NCI-H1092 (cell line): ENCODE measurements around the gene HABP4.

Experiments
- DNase-seq: peaks from one replicate; lab custom pipeline; 2025; lab: John Stamatoyannopoulos, UW

The HABP4 gene, protein sequence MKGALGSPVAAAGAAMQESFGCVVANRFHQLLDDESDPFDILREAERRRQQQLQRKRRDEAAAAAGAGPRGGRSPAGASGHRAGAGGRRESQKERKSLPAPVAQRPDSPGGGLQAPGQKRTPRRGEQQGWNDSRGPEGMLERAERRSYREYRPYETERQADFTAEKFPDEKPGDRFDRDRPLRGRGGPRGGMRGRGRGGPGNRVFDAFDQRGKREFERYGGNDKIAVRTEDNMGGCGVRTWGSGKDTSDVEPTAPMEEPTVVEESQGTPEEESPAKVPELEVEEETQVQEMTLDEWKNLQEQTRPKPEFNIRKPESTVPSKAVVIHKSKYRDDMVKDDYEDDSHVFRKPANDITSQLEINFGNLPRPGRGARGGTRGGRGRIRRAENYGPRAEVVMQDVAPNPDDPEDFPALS

DNA sequence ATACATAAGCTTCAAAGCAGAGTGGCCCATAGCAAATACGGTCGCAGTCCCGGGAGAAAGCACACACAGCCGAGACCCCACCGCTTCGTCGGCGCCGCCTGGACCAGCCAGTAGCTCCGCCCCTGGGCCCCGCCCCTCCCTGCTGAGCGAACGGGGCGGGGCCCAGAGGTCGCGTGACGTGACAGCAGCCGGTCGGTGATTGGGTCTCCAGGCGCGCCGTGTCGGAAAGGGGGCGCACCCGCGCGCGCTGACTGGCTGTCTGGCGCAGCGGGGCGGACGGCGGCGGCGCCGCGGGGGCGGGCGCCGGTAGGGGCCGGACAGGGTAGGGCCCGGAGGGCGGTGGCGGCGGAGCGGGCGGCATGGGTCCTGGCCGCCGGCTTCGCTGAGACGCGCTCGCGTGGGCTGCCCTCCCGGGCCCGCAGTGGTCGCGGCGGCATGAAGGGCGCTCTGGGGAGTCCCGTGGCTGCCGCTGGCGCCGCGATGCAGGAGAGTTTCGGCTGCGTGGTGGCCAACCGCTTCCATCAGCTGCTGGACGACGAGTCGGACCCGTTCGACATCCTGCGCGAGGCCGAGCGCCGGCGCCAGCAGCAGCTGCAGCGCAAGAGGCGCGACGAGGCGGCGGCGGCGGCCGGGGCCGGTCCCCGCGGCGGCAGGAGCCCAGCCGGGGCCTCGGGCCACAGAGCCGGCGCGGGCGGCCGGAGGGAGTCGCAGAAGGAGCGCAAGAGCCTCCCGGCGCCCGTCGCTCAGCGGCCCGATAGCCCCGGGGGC is at the start of gene HABP4:
Gene HABP4, plus strand, starts transcription at position 325 of the 768 bp plus-strand sequence. Its CDS starts 111 bp downstream, at position 436.
- DNase-seq: peak; percentile 95

DNA sequence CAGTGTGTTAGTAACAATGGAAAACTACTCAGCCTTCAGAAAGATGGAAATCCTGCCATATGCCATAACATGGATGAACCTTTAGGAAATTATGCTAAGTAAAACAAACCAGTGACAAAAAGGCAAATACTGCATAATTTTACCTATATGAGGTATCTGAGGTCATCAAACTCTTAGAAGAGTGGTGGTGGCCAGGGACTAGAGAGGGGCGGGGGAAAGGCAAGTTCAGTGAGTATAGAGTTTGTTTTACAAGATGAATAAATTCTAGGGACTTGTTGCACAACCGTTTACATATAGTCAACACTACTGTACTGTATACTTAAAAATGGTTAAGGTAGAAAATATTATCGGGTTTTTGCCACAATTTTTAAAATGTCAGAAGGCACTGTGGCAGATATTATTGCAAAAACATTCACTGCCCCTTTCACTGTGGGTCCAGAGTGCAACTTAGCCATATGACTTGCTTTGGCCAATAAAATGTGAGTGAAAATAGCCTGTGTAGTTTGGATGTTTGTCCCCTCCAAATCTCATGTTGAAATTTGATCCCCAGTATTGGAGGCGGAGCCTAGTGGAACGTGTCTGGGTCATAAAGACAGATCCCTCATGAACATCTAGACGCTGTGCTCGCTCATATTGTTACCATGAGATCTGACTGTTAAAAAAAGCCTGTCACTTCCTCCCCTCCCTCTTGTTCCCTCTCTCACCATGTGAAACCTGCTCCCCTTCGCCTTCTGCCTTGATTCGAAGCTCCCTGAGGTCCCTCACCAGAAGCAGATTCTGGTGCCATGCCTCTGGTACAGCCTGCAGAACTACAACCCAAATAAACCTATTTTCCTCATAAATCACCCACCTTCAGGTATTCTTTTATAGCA is 41.3 kb upstream of the HABP4 start:
- no peak for DNase-seq

DNA sequence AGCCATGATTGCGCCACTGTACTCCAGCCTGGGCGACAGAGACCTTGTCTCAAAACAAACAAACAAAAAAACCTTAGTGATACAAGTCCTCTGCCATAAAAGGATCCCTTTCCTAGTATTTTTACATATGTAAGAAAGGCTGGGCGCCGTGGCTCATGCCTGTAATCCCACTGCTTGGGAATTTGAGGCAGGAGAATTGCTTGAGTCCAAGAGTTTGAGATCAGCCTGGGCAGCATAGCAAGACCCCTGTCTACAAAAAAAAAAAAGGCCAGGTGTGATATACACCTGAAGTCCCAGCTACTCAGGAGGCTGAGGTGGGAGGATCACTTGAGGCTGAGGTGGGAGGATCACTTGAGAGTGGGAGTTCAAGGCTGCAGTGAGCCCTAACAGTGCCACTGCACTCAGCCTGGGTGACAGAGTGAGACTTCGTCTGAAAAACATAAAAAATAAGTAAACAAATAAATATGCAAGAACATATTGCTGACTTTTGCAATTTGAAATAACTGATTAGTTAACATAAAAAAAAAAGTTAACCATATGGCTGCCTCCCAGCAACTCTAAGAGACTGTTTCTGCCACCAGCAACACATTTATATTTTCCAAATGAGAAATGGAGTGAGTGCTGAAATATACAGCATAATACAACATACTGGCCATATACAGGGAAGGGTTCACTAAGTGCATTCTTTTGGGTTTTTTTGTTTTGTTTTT is 38.7 kb upstream of the HABP4 start:
- no peak for DNase-seq

DNA sequence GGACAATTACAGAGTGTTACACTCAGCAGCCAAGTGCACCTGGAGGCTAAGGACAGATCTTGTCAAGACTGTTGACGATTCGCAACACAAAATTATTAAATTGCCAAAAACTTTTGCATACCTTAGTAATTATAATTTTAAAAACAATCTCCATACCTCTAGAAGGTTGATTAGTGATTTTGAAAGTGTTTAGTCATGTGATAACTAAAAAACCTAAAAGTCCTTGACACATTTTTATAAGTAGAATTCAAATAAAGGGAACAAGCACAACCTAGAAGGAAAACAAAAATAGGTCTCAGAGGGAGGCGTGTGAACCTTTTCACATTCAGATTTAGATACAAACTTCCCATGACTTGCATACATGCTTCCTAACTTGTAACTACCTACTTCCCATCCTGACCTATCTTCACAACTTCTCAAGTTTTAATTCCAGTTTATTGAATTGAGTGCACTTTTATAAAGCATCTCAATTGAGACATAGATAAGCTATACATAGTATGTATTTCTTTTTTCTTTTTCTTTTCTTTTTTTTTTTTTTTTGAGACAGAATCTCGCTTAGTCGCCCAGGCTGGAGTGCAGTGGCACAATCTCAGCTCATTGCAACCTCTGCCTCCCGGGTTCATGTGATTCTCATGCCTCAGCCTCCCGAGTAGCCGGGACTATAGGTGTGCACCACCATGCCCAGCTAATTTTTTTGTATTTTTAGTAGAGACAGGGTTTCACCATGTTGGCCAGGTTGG is 37.6 kb upstream of the HABP4 start:
- no peak for DNase-seq

DNA sequence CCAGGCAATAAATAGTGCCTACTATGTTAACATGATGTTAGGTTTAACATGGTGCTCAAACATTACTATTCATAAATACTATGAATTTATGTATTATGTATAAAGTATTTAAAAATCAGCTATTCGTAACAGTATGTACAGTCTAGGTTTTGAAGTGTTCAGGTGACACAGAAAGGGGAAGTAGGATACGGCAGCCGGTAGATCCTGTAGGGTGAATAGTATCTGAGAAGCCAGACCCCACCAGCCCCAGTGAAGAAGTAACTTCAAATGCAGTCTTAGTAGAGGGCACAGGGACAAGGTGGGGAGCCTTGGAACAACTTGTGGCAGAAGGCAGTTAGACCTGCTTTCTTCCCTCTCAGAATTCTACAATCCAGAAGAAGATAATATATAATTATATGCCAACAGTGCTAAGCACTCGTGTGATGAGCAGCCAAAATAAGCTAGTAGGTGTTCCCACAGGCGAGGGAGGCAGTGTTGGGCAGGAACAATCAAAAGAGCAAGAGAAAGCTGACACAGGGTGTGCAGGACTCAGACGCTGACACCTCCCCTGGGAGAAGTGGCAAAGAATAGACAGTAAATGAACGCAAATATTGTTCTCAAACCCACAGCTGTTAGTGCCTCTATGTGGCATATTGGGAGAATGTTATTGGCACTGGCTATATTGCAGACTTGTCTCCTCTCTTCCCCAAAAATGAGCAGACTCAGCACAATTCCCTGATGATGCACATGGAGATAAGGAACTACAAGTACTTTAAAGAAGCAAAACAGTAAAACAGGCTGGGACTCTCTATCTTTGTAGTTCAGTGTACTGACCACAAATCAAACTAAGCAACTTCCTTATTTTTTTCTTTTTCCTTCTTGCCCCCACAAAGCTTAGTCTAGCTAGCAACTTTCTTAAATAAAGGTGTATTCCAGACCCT is 36.4 kb upstream of the HABP4 start:
- DNase-seq: peak; percentile 17

DNA sequence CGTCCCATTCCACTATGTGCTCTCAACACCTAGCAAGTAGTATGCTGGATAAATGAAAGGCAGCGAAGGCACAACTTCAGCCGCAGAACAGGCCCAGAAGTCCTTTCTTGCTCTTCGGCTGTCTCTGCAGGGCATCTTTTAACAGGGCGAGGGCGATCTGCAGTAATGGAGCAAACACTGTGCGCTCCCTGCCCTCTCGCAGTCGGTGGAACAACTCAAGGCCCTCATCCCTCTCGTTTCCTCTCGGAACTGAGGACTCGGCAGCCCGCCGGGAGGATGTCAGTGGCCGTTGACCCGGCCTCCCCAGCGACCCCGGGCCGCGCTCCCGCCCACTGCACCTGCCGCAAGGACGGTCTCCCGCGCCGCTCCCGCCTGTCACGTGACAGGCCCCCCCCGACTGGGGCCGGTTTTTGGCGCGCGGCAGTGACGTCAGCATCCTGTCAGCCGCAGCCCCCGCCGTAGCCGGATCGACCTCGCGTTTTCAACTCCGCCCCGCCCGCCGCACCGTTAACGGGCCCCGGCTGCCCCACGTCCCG is 32.9 kb upstream of the HABP4 start:
- peak; percentile 77 for DNase-seq

DNA sequence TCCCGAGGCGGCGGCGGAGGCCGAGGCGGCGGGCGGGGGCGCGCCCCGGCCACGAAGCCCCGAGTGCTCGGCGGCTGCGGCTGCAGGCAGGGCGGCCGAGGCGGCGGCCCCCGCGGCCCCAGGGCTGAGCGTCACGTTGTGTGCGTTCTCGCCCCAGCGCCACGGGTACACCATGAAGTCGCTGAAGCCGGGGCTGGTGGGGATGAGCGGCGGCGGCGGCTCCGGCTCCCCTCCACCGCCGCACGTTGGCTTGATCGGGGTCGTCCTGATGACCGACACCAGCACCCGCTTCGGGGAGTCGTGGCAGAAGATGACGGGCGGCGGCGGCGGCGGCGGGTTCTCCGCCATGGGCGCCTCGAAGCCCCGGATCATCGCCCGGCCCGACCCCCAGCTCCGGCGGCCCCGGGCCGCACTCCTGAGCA is 32.3 kb upstream of the HABP4 start:
- DNase-seq: no peak

DNA sequence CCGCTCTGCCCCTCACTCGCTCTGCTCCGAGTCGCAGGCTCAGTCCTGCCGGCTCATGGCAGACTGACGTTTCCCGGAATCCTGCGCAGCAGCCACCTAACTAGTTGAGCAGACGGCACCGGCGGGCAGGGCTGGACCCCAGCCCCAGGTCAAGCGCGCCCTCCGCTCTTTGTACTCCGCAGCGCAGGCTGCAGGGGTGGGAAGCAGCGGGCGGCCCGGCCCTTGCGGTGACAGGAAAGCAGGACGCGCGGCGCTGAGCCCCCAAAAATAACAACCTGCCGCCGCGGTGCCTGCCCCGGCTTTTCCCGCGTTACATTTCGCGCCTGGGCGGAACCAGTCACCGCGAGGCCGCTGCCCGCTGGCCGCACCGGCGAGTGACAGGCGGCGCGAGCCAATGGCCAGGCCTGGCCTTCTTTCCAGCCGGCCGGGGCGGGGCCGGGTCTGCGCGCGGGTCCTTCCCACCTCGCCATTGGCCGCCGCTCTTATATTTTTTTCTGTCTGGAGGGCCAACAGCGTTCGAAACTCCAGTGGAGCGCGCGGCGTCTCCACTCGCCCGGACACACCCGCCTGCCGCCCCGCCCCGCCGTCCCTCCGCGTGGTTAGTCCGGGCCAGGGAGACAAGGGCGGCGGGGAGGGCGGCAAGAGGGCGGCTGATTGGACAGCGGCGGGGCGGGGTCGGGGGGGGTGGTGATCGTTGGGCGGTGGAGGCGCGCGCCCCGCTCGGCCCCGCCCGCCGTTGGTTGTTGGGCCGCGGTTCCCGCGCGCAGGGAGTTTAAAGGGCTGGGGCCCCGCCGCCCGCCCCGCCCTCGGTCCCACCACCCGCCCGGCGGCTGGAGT is 31.7 kb upstream of the HABP4 start, which contains the start of gene ZNF367:
Gene ZNF367, minus strand, starts transcription at position 288 of the 837 bp plus-strand sequence. CDS start 338 bp downstream, outside the sequence.
- DNase-seq: peak; percentile 94

DNA sequence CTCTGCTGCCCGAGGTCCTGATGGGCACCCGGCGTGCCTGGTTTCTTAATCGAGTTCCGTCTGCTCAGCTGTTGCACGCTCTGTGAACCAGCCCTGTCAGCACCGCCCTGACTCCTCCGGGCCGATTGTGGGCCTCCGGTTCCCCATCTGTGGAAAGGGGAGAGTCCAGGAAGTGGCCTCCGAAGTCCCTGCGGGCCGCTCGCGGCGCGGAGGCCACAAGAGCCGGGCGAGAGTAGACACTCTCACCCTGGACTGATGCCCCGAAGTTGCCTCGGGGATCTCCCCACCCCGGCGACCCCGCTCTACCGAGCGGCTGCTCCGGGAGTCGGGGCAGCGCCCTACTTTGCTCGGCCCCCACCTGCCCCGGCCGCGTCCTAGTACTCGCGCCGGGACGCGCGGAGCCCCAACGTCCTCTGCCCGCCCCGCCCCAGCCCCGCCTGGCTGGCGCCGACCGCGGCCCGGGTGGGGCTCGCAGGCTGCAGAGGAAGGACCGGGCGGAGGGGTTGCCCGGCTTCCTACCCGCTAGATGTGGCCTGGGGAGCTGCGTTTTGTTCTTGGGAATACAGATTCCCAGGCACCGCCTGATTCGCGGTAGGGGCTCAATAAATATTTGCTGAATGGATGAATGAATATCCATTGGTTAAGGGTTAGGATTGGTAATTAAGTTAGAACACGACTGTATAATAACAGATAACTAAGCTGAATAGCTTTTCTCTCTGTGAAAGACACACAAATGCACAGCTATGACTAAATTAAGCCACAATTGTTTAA is 30.9 kb upstream of the HABP4 start:
- peak; percentile 44 for DNase-seq

DNA sequence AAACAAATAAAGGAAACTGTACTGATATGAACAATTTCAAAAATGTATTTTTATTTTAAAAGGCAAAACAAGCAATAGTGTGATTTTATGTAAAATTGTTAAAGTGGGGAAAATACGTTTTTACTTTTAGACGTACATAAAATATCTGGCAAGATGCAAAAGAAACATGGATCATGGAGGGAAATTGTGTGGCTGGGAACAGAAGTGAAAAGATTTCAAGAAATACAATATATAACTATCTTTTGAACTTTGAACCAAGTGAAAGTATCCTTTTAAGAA is 30.3 kb upstream of the HABP4 start:
- no peak for DNase-seq

DNA sequence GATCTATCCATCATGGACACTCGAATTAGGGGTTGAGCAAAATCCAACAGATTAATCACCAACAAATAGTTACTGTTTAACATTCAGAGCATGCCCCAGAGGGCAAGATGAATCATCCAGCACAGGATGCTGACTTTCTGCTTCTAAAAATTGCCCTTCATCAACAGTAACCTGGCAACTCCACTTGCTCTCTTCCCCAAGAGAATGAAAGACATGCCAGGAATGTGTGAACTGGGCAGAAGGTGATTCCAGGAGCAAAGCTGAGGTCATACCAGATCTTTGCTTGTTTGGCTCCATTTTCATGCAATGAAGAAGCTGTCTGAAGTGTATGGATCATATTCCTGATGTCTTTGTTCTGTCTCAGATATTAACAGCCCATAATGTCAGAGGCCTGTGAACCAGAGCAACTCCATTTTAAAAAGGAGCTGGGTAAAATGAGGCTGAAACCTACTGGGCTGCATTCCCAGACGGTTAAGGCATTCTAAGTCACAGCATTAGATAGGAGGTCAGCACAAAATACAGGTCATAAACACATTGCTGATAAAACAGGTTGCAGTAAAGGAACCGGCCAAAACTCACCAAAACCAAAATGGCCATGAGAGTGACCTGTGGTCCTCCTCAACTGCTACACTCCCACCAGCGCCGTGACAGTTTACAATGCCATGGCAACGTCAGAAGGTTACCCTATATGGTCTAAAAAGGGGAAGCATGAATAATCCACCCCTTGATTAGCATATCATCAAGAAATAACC is 29.3 kb upstream of the HABP4 start:
- DNase-seq: no peak

DNA sequence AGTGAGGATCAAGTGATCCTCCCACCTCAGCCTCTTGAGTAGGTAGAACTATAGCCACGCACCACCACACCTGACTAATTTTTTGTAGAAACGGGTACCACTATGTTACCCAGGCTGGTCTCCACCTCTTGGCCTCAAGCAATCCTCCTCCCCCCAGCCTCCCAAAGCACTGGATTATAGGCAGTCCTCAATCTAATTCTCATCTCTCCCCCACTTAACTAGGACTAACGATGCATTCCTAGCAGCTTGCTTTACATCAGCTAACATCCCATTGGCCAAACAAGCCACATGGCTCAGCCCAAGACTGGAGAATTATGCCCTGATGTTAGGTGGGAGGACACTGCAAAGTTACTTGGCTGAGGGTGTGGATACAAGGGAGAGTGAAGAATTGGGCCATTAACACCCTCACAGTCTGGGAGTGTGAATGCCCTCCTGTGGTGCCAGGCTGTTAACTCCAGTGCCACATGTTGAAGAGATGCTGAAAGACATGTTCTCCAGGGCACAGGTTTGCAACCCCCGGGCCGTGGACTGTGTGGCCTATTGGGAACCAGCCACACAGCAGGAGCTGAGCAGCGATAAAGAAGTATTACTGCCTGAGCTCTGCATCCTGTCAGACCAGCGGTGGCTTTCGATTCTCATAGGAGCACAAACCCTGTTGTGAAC is 26.5 kb upstream of the HABP4 start:
- no peak for DNase-seq

DNA sequence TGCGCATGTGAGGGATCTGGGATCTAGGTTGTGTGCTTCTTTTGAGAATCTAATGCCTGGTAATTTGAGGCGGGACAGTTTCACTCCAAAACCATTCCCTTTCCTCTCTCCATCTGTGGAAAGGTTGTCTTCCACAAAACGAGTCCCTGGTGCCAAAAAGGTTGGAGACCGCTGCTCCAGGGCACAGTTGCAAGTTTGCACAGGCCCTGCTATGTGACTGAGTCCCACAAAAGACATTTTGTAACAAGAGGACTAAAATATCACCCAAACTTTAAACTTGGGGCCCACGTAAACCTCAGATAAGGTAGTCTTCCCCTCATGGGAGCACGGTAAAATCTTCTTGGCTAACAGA is 26.0 kb upstream of the HABP4 start:
- DNase-seq: no peak

DNA sequence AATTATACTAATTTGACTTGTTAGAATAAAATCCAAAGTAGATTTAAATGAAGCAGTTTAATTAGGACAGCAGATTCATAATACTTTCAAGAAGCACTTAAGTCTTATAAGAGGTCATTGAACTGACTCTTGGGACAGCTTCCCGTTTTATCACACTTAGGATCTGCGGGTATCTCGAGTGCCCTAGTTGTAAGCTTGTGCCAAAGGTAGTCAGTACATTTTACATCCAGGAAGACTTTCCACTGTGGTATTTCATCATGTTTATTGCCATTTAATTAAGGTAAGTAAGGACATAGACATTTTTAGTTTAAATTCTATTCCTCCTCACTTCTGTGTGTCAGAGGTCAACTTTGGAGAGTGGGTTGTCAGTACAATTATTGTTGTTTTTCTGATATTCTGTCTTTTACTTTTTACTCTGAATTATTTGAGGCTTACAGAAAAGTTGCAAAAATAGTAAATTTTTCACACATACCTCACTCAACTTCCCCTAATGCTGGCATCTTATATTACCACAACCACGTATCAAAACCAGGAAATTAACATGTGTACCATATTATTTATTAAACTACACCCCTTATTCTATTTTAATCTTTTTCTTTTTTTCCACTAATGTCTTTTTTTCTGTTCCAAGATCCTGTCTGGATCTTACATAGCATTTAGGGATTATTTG is 24.3 kb upstream of the HABP4 start:
- no peak for DNase-seq

DNA sequence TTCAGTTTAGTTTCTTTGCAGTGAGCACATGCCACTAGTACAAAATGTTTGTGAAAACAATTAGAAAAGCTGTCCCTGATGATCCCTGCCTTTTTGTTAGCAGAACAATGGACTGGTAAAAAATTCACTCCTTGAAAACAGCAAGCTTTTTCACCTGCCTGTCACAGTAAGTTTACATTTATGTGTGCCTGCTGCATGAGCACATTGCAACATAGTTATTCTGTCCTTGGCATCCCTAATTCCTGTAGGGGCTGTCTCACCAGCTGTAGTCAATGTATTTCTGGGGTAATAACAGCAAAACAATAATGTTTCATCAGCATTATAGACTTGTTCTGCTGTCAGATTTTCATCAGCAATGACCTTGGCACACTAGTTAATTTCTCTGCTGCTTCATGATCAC is 20.2 kb upstream of the HABP4 start:
- DNase-seq: no peak

DNA sequence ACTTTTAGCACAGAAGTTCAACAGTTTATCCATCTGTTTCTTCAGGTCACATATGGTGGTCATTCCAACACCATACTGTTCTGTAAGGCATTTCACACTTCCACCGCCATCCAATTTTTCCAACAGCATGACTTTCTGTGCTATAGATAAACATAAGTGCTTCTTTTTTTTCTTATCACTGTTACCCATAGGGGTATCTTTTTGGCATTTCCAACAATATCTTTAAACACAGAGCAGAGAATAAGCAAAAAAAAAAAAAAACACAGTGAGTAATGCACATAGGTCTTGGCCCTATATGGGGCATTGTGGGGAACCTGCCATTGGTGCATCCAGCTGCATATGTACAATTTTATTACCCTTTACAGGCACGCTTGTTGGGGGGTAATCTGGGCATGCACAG is 19.6 kb upstream of the HABP4 start:
- no peak for DNase-seq
